Osteocyte (in vitro differentiated cells): ENCODE data around the gene FAAP20. TPM values are rescaled to one million over a fixed set of nuclear protein-coding genes. Genes with fewer than 3 reads are reported as not detected.

Source experiments
- DNase-seq: peaks from one replicate; pipeline ENCODE4 v3.0.0; 2021; ENCODE audit warnings: mixed read lengths; ENCODE audit not compliant: unreplicated experiment; ENCODE audit errors: extremely low spot score
- H3K27ac Mint-ChIP-seq: one replicate; pipeline ENCODE4 v1.8.0; 2021; ENCODE audit warnings: mild to moderate bottlenecking, mixed read lengths; ENCODE audit not compliant: unreplicated experiment
- H3K27me3 Mint-ChIP-seq: one replicate; pipeline ENCODE4 v1.8.0; 2021; ENCODE audit warnings: mixed read lengths; ENCODE audit not compliant: unreplicated experiment
- H3K36me3 Mint-ChIP-seq: one replicate; pipeline ENCODE4 v1.8.0; 2021; ENCODE audit warnings: mixed read lengths; ENCODE audit not compliant: unreplicated experiment
- H3K4me1 Mint-ChIP-seq: one replicate; pipeline ENCODE4 v1.8.0; 2021; ENCODE audit warnings: mixed read lengths; ENCODE audit not compliant: unreplicated experiment
- H3K4me3 Mint-ChIP-seq: one replicate; pipeline ENCODE4 v1.8.0; 2021; ENCODE audit warnings: mild to moderate bottlenecking, moderate library complexity, mixed read lengths; ENCODE audit not compliant: unreplicated experiment
- H3K9me3 Mint-ChIP-seq: one replicate; pipeline ENCODE4 v1.8.0; 2021; ENCODE audit warnings: mixed read lengths; ENCODE audit not compliant: unreplicated experiment
- total RNA-seq: library from RNA; stranded (reverse); gene quantifications from 2 replicates; pipeline ENCODE4 v1.2.1, GENCODE V29; 2021
- TF ChIP-seq, protein P1 (sequence below): fragments of 200-600 bp; sonication (generic); IDR thresholded peaks from 2 replicates; pipeline ENCODE4 v1.5.0; 2021; ENCODE audit warnings: antibody characterized with exemption, mild to moderate bottlenecking, moderate library complexity

The FAAP20 gene
- total RNA-seq, 1 donor from 2014 or later: 90.4 TPM

DNA sequence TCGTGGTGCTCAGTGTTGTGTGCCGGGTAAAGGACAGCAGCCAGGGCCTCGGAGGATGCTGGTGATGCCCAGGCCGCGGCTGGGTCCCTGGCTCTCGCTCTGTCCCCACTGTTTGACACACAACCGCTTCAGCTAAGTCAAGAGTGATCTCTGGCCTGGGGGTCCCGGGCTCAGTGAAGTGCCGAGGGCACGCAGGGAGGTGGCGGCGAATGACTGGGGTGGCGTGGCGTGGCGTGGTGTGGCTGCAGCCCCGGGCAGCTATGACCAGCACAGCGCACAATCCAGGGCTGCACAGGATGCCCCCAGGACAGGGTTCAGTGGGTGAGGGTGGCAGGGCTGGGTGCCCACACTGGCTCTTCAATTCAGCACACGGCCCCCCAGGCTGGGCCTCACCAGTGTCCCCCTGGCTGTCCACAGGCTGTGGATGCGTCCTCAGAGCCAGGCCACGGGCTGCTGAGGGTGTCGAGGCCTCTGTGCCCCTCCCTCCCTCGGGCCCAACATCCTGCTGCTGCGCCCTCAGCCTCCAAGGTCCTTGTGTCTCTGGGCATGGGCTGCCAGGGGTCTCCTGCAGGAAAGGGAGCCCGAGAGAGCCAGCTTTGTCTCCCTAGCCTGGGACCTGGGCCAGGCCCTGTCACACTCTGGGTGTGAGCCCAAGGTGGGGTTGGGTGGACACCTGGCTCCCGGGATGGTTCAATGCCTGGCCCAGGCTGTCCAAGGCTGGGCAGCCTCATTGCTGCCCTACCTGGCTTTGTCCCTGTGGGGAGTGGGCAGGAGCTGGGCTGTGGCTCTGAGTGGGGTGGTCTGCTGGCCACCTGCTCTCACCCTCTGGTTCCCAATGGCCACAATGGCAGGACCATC lies 21.6 kb upstream of the FAAP20 start:
- no peaks in the 10 kb centered on the region for H3K9me3 Mint-ChIP-seq
- H3K36me3 Mint-ChIP-seq: no peaks in the 10 kb centered on the region
- no peak overlapping the region for H3K27ac Mint-ChIP-seq
- TF ChIP-seq, protein P1, sequence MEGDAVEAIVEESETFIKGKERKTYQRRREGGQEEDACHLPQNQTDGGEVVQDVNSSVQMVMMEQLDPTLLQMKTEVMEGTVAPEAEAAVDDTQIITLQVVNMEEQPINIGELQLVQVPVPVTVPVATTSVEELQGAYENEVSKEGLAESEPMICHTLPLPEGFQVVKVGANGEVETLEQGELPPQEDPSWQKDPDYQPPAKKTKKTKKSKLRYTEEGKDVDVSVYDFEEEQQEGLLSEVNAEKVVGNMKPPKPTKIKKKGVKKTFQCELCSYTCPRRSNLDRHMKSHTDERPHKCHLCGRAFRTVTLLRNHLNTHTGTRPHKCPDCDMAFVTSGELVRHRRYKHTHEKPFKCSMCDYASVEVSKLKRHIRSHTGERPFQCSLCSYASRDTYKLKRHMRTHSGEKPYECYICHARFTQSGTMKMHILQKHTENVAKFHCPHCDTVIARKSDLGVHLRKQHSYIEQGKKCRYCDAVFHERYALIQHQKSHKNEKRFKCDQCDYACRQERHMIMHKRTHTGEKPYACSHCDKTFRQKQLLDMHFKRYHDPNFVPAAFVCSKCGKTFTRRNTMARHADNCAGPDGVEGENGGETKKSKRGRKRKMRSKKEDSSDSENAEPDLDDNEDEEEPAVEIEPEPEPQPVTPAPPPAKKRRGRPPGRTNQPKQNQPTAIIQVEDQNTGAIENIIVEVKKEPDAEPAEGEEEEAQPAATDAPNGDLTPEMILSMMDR: no peak
- peak; percentile 75 for DNase-seq
- no peaks in the 10 kb centered on the region for H3K27me3 Mint-ChIP-seq
- peaks cover 15% of the 10 kb centered on the region for H3K4me1 Mint-ChIP-seq
- H3K4me3 Mint-ChIP-seq: no peak overlapping the region

DNA sequence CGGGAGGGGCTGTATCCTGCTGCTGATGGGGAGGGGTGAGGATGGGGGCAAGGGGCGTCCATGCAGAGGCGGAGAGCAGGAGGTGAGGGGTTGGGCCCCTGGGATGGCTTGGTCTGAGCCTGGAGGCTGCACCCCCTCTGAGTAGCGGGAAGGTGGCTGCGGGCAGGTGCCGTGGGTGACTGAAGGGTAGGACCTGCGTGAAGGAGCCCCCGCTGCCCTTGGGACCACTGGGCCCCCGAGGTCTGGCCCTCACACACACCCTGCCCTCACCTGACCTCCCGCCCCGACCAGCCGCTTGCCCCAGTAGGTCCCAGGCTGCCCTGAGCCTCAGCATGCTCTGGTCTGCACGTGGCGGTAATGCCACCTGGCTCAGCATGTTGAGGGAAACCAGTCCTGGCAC lies 20.8 kb upstream of the FAAP20 start:
- TF ChIP-seq, protein P1: no peak
- Mint-ChIP-seq H3K4me3 (no peak overlapping the region), H3K36me3 (no peaks in the 10 kb centered on the region), H3K27ac (no peak overlapping the region), H3K4me1 (peaks cover 15% of the 10 kb centered on the region), H3K9me3 (no peaks in the 10 kb centered on the region), H3K27me3 (no peaks in the 10 kb centered on the region)
- no peak for DNase-seq

DNA sequence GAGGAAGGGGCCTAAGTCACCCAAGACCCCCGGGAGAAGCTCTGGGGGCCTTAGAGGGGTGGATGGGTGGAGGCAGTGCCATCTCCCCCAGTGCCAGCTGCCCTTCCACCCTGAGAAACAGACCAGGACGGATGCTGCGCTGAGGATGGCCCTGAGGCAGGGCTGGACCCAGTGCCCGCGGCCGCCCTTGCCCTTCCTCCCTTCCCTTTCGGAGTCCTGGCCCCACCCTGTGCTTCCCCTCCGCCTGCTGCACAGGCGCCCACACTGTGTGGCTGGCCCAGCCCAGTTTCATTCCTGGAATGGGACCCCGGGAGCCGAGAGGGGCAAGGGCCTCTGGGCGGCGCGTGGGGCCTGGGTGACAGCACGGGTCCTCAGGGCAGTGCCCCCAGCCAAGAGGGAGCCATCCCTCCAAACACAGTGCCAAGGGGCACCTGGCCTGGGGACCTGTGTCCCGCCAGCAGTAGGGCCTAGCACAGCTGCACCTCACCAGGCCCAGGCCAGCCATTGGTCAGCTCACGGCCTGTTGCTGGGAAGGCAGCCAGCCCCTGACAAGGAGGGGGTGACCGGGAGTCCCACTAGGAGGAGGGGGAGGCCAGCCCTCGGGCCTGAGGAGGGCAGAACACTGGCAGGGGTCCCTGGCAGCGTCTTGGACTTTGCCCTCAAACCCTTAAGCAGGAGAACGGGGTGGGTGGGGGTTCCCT lies 20.1 kb upstream of the FAAP20 start:
- peak; percentile 83 for DNase-seq
- no peaks in the 10 kb centered on the region for H3K9me3 Mint-ChIP-seq
- H3K36me3 Mint-ChIP-seq: no peaks in the 10 kb centered on the region
- H3K27me3 Mint-ChIP-seq: no peaks in the 10 kb centered on the region
- TF ChIP-seq, protein P1: no peak
- no peak overlapping the region for H3K4me3 Mint-ChIP-seq
- peak overlapping the region; percentile 70 for H3K27ac Mint-ChIP-seq
- H3K4me1 Mint-ChIP-seq: peaks cover 18% of the 10 kb centered on the region

DNA sequence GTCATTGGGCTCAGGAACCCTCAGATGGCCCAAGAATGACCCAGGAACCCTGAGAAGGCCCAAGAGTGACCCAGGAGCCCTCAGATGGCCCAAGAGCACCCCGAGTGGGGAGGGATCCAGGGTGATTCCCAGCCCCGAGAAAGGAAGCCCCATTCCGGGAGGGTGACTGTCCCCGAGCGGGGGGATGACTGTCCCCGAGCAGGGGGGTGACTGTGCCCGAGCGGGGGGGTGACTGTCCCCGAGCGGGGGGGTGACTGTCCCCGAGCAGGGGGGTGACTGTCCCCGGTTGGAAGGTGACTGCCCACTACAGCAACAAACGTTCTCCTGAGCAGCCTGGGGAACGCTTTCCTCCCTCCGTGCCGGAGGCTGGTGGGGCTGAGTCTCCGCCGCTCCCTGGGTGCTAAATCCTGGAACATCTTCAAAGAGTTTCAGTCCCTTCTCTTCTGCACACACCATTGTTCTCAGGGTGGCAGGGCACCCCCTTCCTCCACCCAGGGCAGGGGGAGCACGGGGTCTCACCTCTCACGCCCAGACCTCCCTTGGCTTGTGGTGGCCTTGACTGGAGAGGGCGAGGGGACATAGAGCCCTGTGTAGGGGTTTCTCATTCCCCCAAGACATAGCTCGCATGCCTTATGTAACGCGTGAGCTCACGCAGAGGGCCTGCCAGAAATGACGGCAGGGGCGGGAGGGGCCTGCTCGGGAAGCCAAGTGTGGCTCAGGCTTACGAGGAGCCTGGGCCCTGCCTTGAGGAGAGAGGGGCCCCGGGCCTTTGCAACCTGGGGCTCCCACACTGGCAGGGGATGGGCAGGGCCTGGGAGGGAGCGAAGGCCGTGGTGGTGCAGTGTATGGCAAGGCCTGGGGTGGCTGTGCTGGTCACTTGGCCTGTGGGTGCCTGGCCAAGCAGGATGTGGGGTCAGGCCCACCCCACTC lies 19.3 kb upstream of the FAAP20 start:
- H3K9me3 Mint-ChIP-seq: no peaks in the 10 kb centered on the region
- TF ChIP-seq, protein P1: no peak
- H3K4me1 Mint-ChIP-seq: peaks cover 27% of the 10 kb centered on the region
- H3K4me3 Mint-ChIP-seq: no peak overlapping the region
- peak; percentile 83 for DNase-seq
- no peaks in the 10 kb centered on the region for H3K36me3 Mint-ChIP-seq
- H3K27ac Mint-ChIP-seq: peak overlapping the region; percentile 91
- no peaks in the 10 kb centered on the region for H3K27me3 Mint-ChIP-seq
